SK-N-SH (cell line): ENCODE measurements around the gene RTF2. TPM values are rescaled to one million over a fixed set of nuclear protein-coding genes. Genes with fewer than 3 reads are reported as not detected.

Source experiments
- CTCF ChIA-PET: fragments of 300-600, 350-600 bp; formaldehyde crosslinking; extraction: SDS; loops from one replicate; lab custom pipeline; 2021; lab: Yijun Ruan, JAX
- POLR2A ChIA-PET: fragments of 350-600 bp; sonication (Branson Sonifier 250); formaldehyde crosslinking; extraction: SDS; loops from one replicate; lab custom pipeline; 2020; ENCODE audit warnings: antibody characterized with exemption, inconsistent platforms; lab: Yijun Ruan, JAX
- DNase-seq: peaks from one replicate; pipeline ENCODE4 v3.0.0; 2012
- H2AFZ ChIP-seq: fragments of 200-600 bp; sonication (generic); 2 replicates; pipeline ENCODE4 v1.8.1; 2016; ENCODE audit warnings: antibody characterized with exemption, mild to moderate bottlenecking, low read depth
- H3F3A ChIP-seq: fragments of 200-600 bp; sonication (generic); replicated peaks from 2 replicates; pipeline ENCODE3; 2016; ENCODE audit warnings: antibody characterized with exemption, mild to moderate bottlenecking; ENCODE audit not compliant: insufficient read depth
- H3K27ac ChIP-seq, 2 experiments: fragments of 200-500 bp in 1 of 2; fragments of 200-600 bp in 1 of 2; sonication (Bioruptor generic) in 1 of 2; sonication (generic), shearing (Covaris generic) in 1 of 2; 2 replicates each; pipeline versions ENCODE4 v1.5.1 to v1.6.1; 2014 to 2016; ENCODE audit warnings: low read depth in 2 of 2, inconsistent platforms in 1 of 2, low read length in 1 of 2, mild to moderate bottlenecking in 1 of 2, mixed read lengths in 1 of 2
- H3K27me3 ChIP-seq: fragments of 200-600 bp; sonication (generic), shearing (Covaris generic); 2 replicates; pipeline ENCODE4 v1.6.1; 2016; ENCODE audit warnings: mixed run types; ENCODE audit not compliant: insufficient read depth
- H3K36me3 ChIP-seq, 2 experiments: fragments of 200-500 bp in 1 of 2; fragments of 200-600 bp in 1 of 2; sonication (Bioruptor generic) in 1 of 2; sonication (generic) in 1 of 2; replicated peaks in 1 of 2; 2 replicates each; pipeline versions ENCODE3 to v1.5.1; 2014 to 2016; ENCODE audit warnings: low read length in 1 of 2, mild to moderate bottlenecking in 1 of 2; ENCODE audit not compliant: insufficient read depth in 2 of 2, control insufficient read depth in 1 of 2
- H3K4me1 ChIP-seq, 2 experiments: fragments of 200-500 bp in 1 of 2; fragments of 200-600 bp in 1 of 2; sonication (Bioruptor generic) in 1 of 2; sonication (generic), shearing (Covaris generic) in 1 of 2; 2 replicates each; pipeline versions ENCODE4 v1.5.1 to v1.6.1; 2014 to 2016; ENCODE audit warnings: low read depth in 1 of 2, low read length in 1 of 2, mixed run types in 1 of 2; ENCODE audit not compliant: insufficient read depth in 2 of 2, control insufficient read depth in 1 of 2
- H3K4me2 ChIP-seq: fragments of 200-600 bp; sonication (generic), shearing (Covaris generic); 2 replicates; pipeline ENCODE4 v1.6.1; 2017; ENCODE audit warnings: mixed run types
- H3K4me3 ChIP-seq, 2 experiments: fragments of 200-500 bp in 1 of 2; fragments of 200-600 bp in 1 of 2; sonication (Bioruptor generic) in 1 of 2; sonication (generic), shearing (Covaris generic) in 1 of 2; 2 replicates each; pipeline versions ENCODE4 v1.5.1 to v1.8.1; 2014 to 2016; ENCODE audit warnings: low read depth in 2 of 2, inconsistent platforms in 1 of 2, low read length in 1 of 2, mild to moderate bottlenecking in 1 of 2, mixed read lengths in 1 of 2, moderate library complexity in 1 of 2
- H3K79me2 ChIP-seq: fragments of 200-600 bp; sonication (generic); 2 replicates; pipeline ENCODE4 v1.8.1; 2017; ENCODE audit warnings: mild to moderate bottlenecking; ENCODE audit not compliant: insufficient read depth
- H3K9ac ChIP-seq: fragments of 200-600 bp; sonication (generic); 2 replicates; pipeline ENCODE4 v1.6.1; 2017; ENCODE audit warnings: mixed run types
- H3K9me2 ChIP-seq: fragments of 200-600 bp; sonication (generic); 2 replicates; pipeline ENCODE4 v1.6.1; 2017; ENCODE audit warnings: mixed run types
- H3K9me3 ChIP-seq: fragments of 200-600 bp; sonication (generic); 2 replicates; pipeline ENCODE4 v1.6.1; 2017; ENCODE audit warnings: mixed run types, mild to moderate bottlenecking, moderate library complexity
- H4K20me1 ChIP-seq: fragments of 200-600 bp; sonication (generic); 2 replicates; pipeline ENCODE4 v1.6.1; 2017; ENCODE audit warnings: mild to moderate bottlenecking, mixed run types; ENCODE audit not compliant: insufficient read depth
- CHD2 ChIP-seq: fragments of 150-350 bp; IDR thresholded peaks from 2 replicates; pipeline ENCODE4 v1.6.1; 2018; ENCODE audit warnings: low read length; ENCODE audit not compliant: partially characterized antibody
- CTCF ChIP-seq: fragments of 200-600 bp; sonication (generic); IDR thresholded peaks from 2 replicates; pipeline ENCODE4 v1.6.1; 2017; ENCODE audit warnings: antibody characterized with exemption, mild to moderate bottlenecking, moderate library complexity
- ELF1 ChIP-seq: IDR thresholded peaks from 2 replicates; pipeline ENCODE4 v1.4.0; 2012
- EP300 ChIP-seq, 2 experiments: IDR thresholded peaks; 2 replicates each; pipeline versions ENCODE4 v1.4.0 to v1.6.1; 2012; ENCODE audit warnings: borderline replicate concordance in 1 of 2, low read depth in 1 of 2, low read length in 1 of 2
- FOSL2 ChIP-seq: IDR thresholded peaks from 2 replicates; pipeline ENCODE4 v1.4.0; 2012; ENCODE audit warnings: low read depth, mild to moderate bottlenecking, moderate library complexity, borderline replicate concordance
- FOXM1 ChIP-seq: IDR thresholded peaks from 2 replicates; pipeline ENCODE4 v1.4.0; 2012; ENCODE audit warnings: low read depth, mild to moderate bottlenecking
- GABPA ChIP-seq: IDR thresholded peaks from 2 replicates; pipeline ENCODE4 v1.4.0; 2012; ENCODE audit warnings: low read depth, mild to moderate bottlenecking
- JUND ChIP-seq: IDR thresholded peaks from 2 replicates; pipeline ENCODE4 v1.4.0; 2012
- PBX3 ChIP-seq: IDR thresholded peaks from 2 replicates; pipeline ENCODE4; 2012
- RAD21 ChIP-seq: IDR thresholded peaks from 2 replicates; pipeline ENCODE4 v1.6.1; 2012; ENCODE audit warnings: mild to moderate bottlenecking, low read length
- TAF1 ChIP-seq: IDR thresholded peaks from 2 replicates; pipeline ENCODE4 v1.6.1; 2012; ENCODE audit warnings: low read depth, mild to moderate bottlenecking, low read length, moderate library complexity, borderline replicate concordance
- TCF12 ChIP-seq: IDR thresholded peaks from 2 replicates; pipeline ENCODE4 v1.4.0; 2012
- USF1 ChIP-seq: IDR thresholded peaks from 2 replicates; pipeline ENCODE4 v1.4.0; 2012; ENCODE audit warnings: low read depth, borderline replicate concordance
- USF2 ChIP-seq: fragments of 150-350 bp; IDR thresholded peaks from 2 replicates; pipeline ENCODE4 v1.6.1; 2017; ENCODE audit warnings: antibody characterized with exemption, low read length, low read depth, borderline replicate concordance
- YY1 ChIP-seq: IDR thresholded peaks from 2 replicates; pipeline ENCODE4 v1.4.0; 2012; ENCODE audit warnings: low read depth, mild to moderate bottlenecking
- WGBS: methylation state at CpG from one replicate; pipeline ENCODE4 v1.1.6; 2017; ENCODE audit warnings: low lambda C conversion rate; 5-methylcytosine and 5-hydroxymethylcytosine counted together
- polyA plus RNA-seq, 3 experiments: library from polyadenylated mRNA; depleted of rRNA; stranded (reverse); fragments of >200 nt; gene quantifications; 2 replicates each; pipeline ENCODE4 v1.2.3, GENCODE V29; 2012

RTF2 gene
- polyA plus RNA-seq, 1 of the 3 experiments (the other 2 are of a cell fraction) = 78.2 TPM

GRCh38 chr20:56503916-56504315 is 35.5 kb downstream of the RTF2 start (continued):
- TF ChIP-seq PBX3 (no peak), EP300 (IDR thresholded peaks at IDR 0.05; ENCODE audit: borderline replicate concordance in 1 of 2, low read depth in 1 of 2, low read length in 1 of 2) (no peak), CHD2 (no peak), FOSL2 (no peak), TCF12 (no peak), USF2 (no peak)

GRCh38 chr20:56504373-56505005 is 36.1 kb downstream of the RTF2 start:
- Histone ChIP-seq H4K20me1 (no peaks in the 10 kb centered on the region), H3K27me3 (no peaks in the 10 kb centered on the region), H3K9me2 (no peaks in the 10 kb centered on the region), H3K4me2 (no peak overlapping the region), H3K79me2 (peaks cover 23% of the 10 kb centered on the region), H3K9me3 (no peaks in the 10 kb centered on the region), H3K4me1 (no peaks in the 10 kb centered on the region), H3K27ac (no peak overlapping the region), H2AFZ (no peak overlapping the region), H3K36me3 (peaks cover 15 to 22% of the 10 kb centered on the region in 2 experiments), H3F3A (no peaks in the 10 kb centered on the region), H3K4me3 (peak overlapping the region in 1 of 2 experiments; percentile 13; a peak in 1 of 4 replicates), H3K9ac (no peak overlapping the region)
- 91% methylated on average over 9 of the region's 9 CpGs for WGBS
- no peak for TF ChIP-seq JUND
- peak; percentile 58 for TF ChIP-seq CTCF
- TF ChIP-seq RAD21 = 0 out of 2 replicates have a peak, but pooled peaks have one; percentile 15
- CTCF ChIA-PET = interaction anchor here (1.3 kb wide), 1 partner anchor 10 kb away, joined by 4 read pairs; no protein-coding TSS in a partner anchor
- POLR2A ChIA-PET = no interaction called here
- DNase-seq = peak; percentile 48

GRCh38 chr20:56506103-56506502 is 37.7 kb downstream of the RTF2 start:
- H4K20me1 ChIP-seq = no peaks in the 10 kb centered on the region
- peaks cover 23% of the 10 kb centered on the region for H3K79me2 ChIP-seq
- POLR2A ChIA-PET = no interaction called here
- CTCF ChIA-PET = interaction anchor here (1.3 kb wide), 1 partner anchor 8 kb away, joined by 4 read pairs; no protein-coding TSS in a partner anchor
- no peak overlapping the region for H2AFZ ChIP-seq
- H3K4me1 ChIP-seq = no peaks in the 10 kb centered on the region
- H3K9me3 ChIP-seq = no peaks in the 10 kb centered on the region
- WGBS = 67% methylated on average over 3 of the region's 3 CpGs
- no peaks in the 10 kb centered on the region for H3K27me3 ChIP-seq
- H3K9ac ChIP-seq = no peak overlapping the region
- no peaks in the 10 kb centered on the region for H3K9me2 ChIP-seq
- H3K36me3 ChIP-seq = peaks cover 10 to 22% of the 10 kb centered on the region in 2 experiments
- no peak overlapping the region for H3K27ac ChIP-seq
- H3F3A ChIP-seq = no peaks in the 10 kb centered on the region
- no peak overlapping the region for H3K4me2 ChIP-seq
- no peak overlapping the region for H3K4me3 ChIP-seq
- no peak for DNase-seq
- TF ChIP-seq RAD21 (no peak), GABPA (no peak), TCF12 (no peak), CHD2 (no peak), USF2 (no peak), USF1 (no peak), YY1 (no peak), ELF1 (no peak), CTCF (no peak), EP300 (IDR thresholded peaks at IDR 0.05; ENCODE audit: borderline replicate concordance in 1 of 2, low read depth in 1 of 2, low read length in 1 of 2) (no peak), JUND (no peak), TAF1 (no peak), FOXM1 (no peak)
